ENCODE results near the gene ST3GAL5.
"Not testable (repeated sequence)": the region's sequence is repeated elsewhere in the genome, so short reads cannot be mapped to it uniquely, and the experiment has no call there.

Gene ST3GAL5

GRCh38 chr2:85917887-85918795 lies 29.4 kb upstream of the ST3GAL5 start:
- DNase-seq (ENCODE audit: low read depth in 2 of 2) = no peak

- no peak for DNase-seq (ENCODE audit: low read depth in 2 of 2)
These were observed 27.0 kb upstream of the ST3GAL5 start for GRCh38 chr2:85915606-85916303.

- DNase-seq (ENCODE audit: low read depth in 2 of 2) = no peak
These were observed 26.1 kb upstream of the ST3GAL5 start for GRCh38 chr2:85914922-85915321.

- DNase-seq (ENCODE audit: low read depth in 2 of 2) = no peak
These were observed 25.4 kb upstream of the ST3GAL5 start for GRCh38 chr2:85913884-85914881.

GRCh38 chr2:85911814-85912692 lies 23.3 kb upstream of the ST3GAL5 start:
- DNase-seq (ENCODE audit: low read depth in 2 of 2) = no peak

GRCh38 chr2:85911097-85911496 lies 22.3 kb upstream of the ST3GAL5 start:
- no peak for DNase-seq (ENCODE audit: low read depth in 2 of 2)

GRCh38 chr2:85909005-85909404 lies 20.2 kb upstream of the ST3GAL5 start:
- DNase-seq (ENCODE audit: low read depth in 2 of 2) = no peak

GRCh38 chr2:85908506-85908905 lies 19.7 kb upstream of the ST3GAL5 start:
- DNase-seq (ENCODE audit: low read depth in 2 of 2) = no peak

- DNase-seq (ENCODE audit: low read depth in 2 of 2) = no peak
These were observed 18.9 kb upstream of the ST3GAL5 start for GRCh38 chr2:85907671-85908157.

- DNase-seq (ENCODE audit: low read depth in 2 of 2) = no peak
These were observed 18.0 kb upstream of the ST3GAL5 start for GRCh38 chr2:85906748-85907147.

- no peak for DNase-seq (ENCODE audit: low read depth in 2 of 2)
These were observed 17.1 kb upstream of the ST3GAL5 start for GRCh38 chr2:85905891-85906290.

GRCh38 chr2:85905187-85905666 lies 16.4 kb upstream of the ST3GAL5 start:
- no peak for DNase-seq (ENCODE audit: low read depth in 2 of 2)

GRCh38 chr2:85903849-85904248 lies 15.1 kb upstream of the ST3GAL5 start:
- DNase-seq (ENCODE audit: low read depth in 2 of 2) = no peak

- DNase-seq (ENCODE audit: low read depth in 2 of 2) = no peak
These were observed 13.7 kb upstream of the ST3GAL5 start for GRCh38 chr2:85902496-85902895.

- DNase-seq (ENCODE audit: low read depth in 2 of 2) = no peak
These were observed 12.4 kb upstream of the ST3GAL5 start for GRCh38 chr2:85901155-85901554.

GRCh38 chr2:85900366-85900765 lies 11.6 kb upstream of the ST3GAL5 start:
- no peak for DNase-seq (ENCODE audit: low read depth in 2 of 2)

GRCh38 chr2:85899849-85900248 lies 11.1 kb upstream of the ST3GAL5 start:
- no peak for DNase-seq (ENCODE audit: low read depth in 2 of 2)

GRCh38 chr2:85899284-85899683 lies 10.5 kb upstream of the ST3GAL5 start:
- no peak for DNase-seq (ENCODE audit: low read depth in 2 of 2)

- no peak for DNase-seq (ENCODE audit: low read depth in 2 of 2)
These were observed 10.1 kb upstream of the ST3GAL5 start for GRCh38 chr2:85898881-85899280.

GRCh38 chr2:85894554-85895278 lies 5.9 kb upstream of the ST3GAL5 start:
- DNase-seq (ENCODE audit: low read depth in 2 of 2) = not testable (repeated sequence)
